OCI-LY3 (cell line): Measurements from ENCODE around the gene PRKCE.
A peak's percentile ranks its signal among the peaks of the same experiment; 100 is the strongest.

Experiments
- H2AFZ ChIP-seq: fragments of 200-600, 300-600 bp; shearing (Covaris generic); 2 replicates; pipeline ENCODE4 v1.6.0; 2014; ENCODE audit warnings: antibody characterized with exemption, low read depth, low read length
- H3K27ac ChIP-seq: fragments of 200-600, 300-600 bp; sonication (generic); 2 replicates; pipeline ENCODE4 v1.5.1; 2014; ENCODE audit warnings: mild to moderate bottlenecking, low read length, moderate library complexity, mixed read lengths
- H3K27me3 ChIP-seq: fragments of 200-600, 300-600 bp; sonication (generic); 2 replicates; pipeline ENCODE4 v1.6.1; 2014; ENCODE audit warnings: low read depth, low read length, mixed read lengths
- H3K36me3 ChIP-seq: fragments of 200-600, 300-600 bp; sonication (generic); replicated peaks from 2 replicates; pipeline ENCODE3; 2014; ENCODE audit warnings: low read depth, low read length, mixed read lengths
- H3K4me1 ChIP-seq: fragments of 300-600, 200-600 bp; sonication (generic); 2 replicates; pipeline ENCODE4 v1.6.1; 2014; ENCODE audit warnings: low read length, mixed read lengths
- H3K4me2 ChIP-seq: fragments of 200-600, 300-600 bp; sonication (generic); 2 replicates; pipeline ENCODE4 v1.6.1; 2014; ENCODE audit warnings: low read length, mixed read lengths
- H3K4me3 ChIP-seq: fragments of 300-600, 200-600 bp; sonication (generic); 2 replicates; pipeline ENCODE4 v1.5.1; 2014; ENCODE audit warnings: antibody characterized with exemption, mild to moderate bottlenecking, low read length, moderate library complexity
- H3K79me2 ChIP-seq: fragments of 300-600, 200-600 bp; shearing (Covaris generic); 2 replicates; pipeline ENCODE4 v1.6.1; 2014; ENCODE audit warnings: mild to moderate bottlenecking, low read length, mixed read lengths
- H3K9ac ChIP-seq: fragments of 300-600, 200-600 bp; shearing (Covaris generic); 2 replicates; pipeline ENCODE4 v1.6.0; 2014; ENCODE audit warnings: mild to moderate bottlenecking, low read length, moderate library complexity
- H3K9me3 ChIP-seq: fragments of 200-600, 300-600 bp; shearing (Covaris generic); 2 replicates; pipeline ENCODE4 v1.6.1; 2014; ENCODE audit warnings: low read length, mixed read lengths; ENCODE audit not compliant: insufficient read depth
- H4K20me1 ChIP-seq: fragments of 200-600, 300-600 bp; sonication (generic); 2 replicates; pipeline ENCODE4 v1.6.1; 2016; ENCODE audit warnings: low read length, mixed read lengths; ENCODE audit not compliant: insufficient read depth
- CTCF ChIP-seq: fragments of 200-600, 300-600 bp; sonication (generic); IDR thresholded peaks from 2 replicates; pipeline ENCODE4 v1.5.1; 2014; ENCODE audit warnings: antibody characterized with exemption, low read length, low read depth
- EZH2phosphoT487 ChIP-seq: fragments of 200-600 bp; shearing (Covaris generic); IDR thresholded peaks from 2 replicates; pipeline ENCODE4 v1.6.1; 2018; ENCODE audit warnings: antibody characterized with exemption, mixed run types, low read depth

The PRKCE gene

GRCh38 chr2:45839508-45840251, 188.2 kb downstream of the PRKCE start:
- Histone ChIP-seq H3K9me3 (no peaks in the 10 kb centered on the region), H2AFZ (no peak overlapping the region), H3K27ac (no peak overlapping the region), H3K4me1 (peaks cover 64% of the 10 kb centered on the region), H3K4me2 (no peak overlapping the region), H3K4me3 (no peak overlapping the region), H3K36me3 (no peaks in the 10 kb centered on the region), H3K9ac (no peak overlapping the region), H3K79me2 (no peaks in the 10 kb centered on the region), H3K27me3 (peaks cover 48% of the 10 kb centered on the region), H4K20me1 (no peaks in the 10 kb centered on the region)
- TF ChIP-seq CTCF = no peak

DNA sequence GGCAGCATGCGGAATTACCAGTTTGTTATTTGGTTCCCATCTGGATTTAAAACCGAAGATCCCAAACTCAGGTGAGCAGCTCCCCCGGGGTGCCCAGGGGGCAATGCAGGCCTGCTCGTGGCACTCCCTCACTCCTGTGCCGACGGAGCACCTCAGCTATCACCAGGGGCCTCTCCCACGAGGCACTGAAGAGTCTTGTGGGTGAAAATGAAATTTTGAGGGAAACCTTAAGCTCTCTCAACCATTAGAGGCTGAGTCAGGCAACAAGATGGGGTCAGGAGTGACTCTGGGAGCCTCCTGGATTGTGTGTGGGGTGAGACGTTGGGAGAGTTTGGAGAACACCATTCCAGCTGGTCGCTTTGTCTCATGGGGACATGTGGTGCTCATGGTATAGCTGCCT, 189.0 kb downstream of the PRKCE start:
- Histone ChIP-seq H3K36me3 (no peaks in the 10 kb centered on the region), H3K27me3 (peaks cover 48% of the 10 kb centered on the region), H3K4me1 (peaks cover 64% of the 10 kb centered on the region), H3K9ac (no peak overlapping the region), H2AFZ (no peak overlapping the region), H3K9me3 (no peaks in the 10 kb centered on the region), H3K27ac (no peak overlapping the region), H4K20me1 (no peaks in the 10 kb centered on the region), H3K4me3 (no peak overlapping the region), H3K4me2 (0 out of 2 replicates have a peak overlapping the region, but pooled peaks have one; percentile 4), H3K79me2 (no peaks in the 10 kb centered on the region)
- TF ChIP-seq CTCF (no peak), EZH2phosphoT487 (no peak)

DNA sequence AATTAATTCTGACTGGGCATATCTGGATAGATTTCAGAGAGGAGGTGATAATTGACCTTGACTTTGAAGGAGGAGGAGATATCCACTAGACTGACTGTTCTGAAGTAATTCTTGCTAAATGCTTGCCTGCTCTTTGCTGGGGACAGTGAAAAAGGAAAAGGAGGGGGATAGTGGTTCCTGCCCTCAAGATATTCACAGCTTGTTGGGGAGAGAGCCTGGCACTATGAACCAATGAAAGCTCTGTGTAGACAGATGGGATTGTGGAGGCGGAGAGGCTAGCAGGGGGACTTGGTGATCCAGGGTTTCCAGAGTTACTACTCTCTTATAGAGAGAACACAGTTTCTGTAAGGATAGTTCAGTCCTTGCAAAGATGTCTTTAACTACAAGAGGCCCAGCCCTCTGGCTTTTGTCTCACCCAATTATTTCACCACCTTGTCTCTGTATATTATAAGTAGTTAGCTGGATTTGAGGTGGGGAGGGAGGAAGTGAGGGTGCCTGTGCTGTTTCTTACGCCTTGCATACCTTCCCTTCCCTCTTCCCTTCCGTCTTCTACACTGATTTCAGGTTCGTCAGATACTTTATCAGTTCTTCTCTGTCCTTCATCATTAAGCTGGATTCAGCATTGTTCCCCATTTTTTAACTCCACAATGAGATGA, 190.4 kb downstream of the PRKCE start:
- H3K4me2 ChIP-seq = no peak overlapping the region

More for the DNA sequence above, 190.4 kb downstream of the PRKCE start:
- Histone ChIP-seq H3K36me3 (no peaks in the 10 kb centered on the region), H3K27me3 (peaks cover 44% of the 10 kb centered on the region), H3K79me2 (no peaks in the 10 kb centered on the region), H3K9me3 (no peaks in the 10 kb centered on the region), H3K4me1 (peaks cover 54% of the 10 kb centered on the region), H2AFZ (no peak overlapping the region), H3K4me3 (no peak overlapping the region), H4K20me1 (no peaks in the 10 kb centered on the region), H3K27ac (no peak overlapping the region), H3K9ac (no peak overlapping the region)
- TF ChIP-seq CTCF = no peak
- no peak for TF ChIP-seq EZH2phosphoT487
